ENCODE measurements around the gene SLC26A11. TPM values are rescaled to one million over a fixed set of nuclear protein-coding genes. Genes with fewer than 3 reads are reported as not detected.

SLC26A11 gene
- total and polyA plus RNA-seq, 2 of the 13 experiments (the other 11 are each of a cell fraction or from before 2014, with no cell fraction given) = 8.7 to 13.2 TPM

DNA sequence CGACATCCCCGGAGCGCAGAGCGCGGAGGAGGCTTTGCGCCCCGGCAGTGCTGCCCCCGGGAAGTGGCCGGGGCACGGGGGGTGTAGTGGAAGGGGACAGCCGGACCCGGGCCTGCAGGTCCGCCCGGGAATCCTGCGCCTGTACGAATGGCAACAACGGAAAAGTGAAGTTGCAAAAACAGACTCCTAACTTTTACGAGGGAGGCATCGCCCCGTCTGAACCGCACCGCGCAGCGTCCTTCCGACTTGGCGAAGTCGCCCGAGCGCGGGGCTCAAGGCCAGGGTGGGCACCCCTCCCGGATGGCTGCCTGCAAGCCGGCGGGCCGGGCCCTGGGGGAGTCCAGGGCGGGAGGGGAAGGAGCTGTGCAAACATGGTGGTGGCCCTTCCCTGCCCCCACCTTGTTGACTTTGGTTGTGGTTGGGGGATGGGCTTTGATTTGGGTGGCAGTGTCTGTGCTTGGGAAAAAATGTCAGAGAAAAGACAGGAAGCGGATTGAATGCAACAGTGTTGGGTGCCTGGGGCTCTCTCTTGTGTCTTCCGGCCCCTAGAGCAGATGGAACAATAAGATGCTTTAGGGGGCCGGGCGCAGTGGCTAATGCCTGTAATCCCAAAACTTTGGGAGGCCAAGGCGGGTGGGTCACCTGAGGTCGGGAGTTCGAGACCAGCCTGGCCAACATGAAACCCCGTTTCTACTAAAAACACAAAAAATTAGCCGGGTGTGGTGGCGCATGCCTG is 41.1 kb downstream of the SLC26A11 start (continued):
- TF ChIP-seq, protein P1, sequence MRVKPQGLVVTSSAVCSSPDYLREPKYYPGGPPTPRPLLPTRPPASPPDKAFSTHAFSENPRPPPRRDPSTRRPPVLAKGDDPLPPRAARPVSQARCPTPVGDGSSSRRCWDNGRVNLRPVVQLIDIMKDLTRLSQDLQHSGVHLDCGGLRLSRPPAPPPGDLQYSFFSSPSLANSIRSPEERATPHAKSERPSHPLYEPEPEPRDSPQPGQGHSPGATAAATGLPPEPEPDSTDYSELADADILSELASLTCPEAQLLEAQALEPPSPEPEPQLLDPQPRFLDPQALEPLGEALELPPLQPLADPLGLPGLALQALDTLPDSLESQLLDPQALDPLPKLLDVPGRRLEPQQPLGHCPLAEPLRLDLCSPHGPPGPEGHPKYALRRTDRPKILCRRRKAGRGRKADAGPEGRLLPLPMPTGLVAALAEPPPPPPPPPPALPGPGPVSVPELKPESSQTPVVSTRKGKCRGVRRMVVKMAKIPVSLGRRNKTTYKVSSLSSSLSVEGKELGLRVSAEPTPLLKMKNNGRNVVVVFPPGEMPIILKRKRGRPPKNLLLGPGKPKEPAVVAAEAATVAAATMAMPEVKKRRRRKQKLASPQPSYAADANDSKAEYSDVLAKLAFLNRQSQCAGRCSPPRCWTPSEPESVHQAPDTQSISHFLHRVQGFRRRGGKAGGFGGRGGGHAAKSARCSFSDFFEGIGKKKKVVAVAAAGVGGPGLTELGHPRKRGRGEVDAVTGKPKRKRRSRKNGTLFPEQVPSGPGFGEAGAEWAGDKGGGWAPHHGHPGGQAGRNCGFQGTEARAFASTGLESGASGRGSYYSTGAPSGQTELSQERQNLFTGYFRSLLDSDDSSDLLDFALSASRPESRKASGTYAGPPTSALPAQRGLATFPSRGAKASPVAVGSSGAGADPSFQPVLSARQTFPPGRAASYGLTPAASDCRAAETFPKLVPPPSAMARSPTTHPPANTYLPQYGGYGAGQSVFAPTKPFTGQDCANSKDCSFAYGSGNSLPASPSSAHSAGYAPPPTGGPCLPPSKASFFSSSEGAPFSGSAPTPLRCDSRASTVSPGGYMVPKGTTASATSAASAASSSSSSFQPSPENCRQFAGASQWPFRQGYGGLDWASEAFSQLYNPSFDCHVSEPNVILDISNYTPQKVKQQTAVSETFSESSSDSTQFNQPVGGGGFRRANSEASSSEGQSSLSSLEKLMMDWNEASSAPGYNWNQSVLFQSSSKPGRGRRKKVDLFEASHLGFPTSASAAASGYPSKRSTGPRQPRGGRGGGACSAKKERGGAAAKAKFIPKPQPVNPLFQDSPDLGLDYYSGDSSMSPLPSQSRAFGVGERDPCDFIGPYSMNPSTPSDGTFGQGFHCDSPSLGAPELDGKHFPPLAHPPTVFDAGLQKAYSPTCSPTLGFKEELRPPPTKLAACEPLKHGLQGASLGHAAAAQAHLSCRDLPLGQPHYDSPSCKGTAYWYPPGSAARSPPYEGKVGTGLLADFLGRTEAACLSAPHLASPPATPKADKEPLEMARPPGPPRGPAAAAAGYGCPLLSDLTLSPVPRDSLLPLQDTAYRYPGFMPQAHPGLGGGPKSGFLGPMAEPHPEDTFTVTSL (CRISPR knock-in tag; IDR thresholded peaks at IDR 0.05; ENCODE audit: borderline replicate concordance) = no peak
- TF ChIP-seq SNAPC2 (CRISPR knock-in tag; IDR thresholded peaks at IDR 0.05) (peak; percentile 79; the same call in 1 of the 2 replicates), ZNF556 (CRISPR knock-in tag; IDR thresholded peaks at IDR 0.05; ENCODE audit: borderline replicate concordance) (peak; percentile 93), ZNF383 (CRISPR knock-in tag; IDR thresholded peaks at IDR 0.05; ENCODE audit: borderline replicate concordance) (no peak; the same call in 1 of the 2 replicates), HNRNPL (IDR thresholded peaks at IDR 0.05; ENCODE audit: low read depth, low read length) (0 out of 2 replicates have a peak, but pooled peaks have one; percentile 66), ZNF496 (CRISPR knock-in tag; IDR thresholded peaks at IDR 0.05; ENCODE audit: insufficient replicate concordance) (no peak), STAG1 (CRISPR knock-in tag; IDR thresholded peaks at IDR 0.05) (no peak), ZNF780A (CRISPR knock-in tag; IDR thresholded peaks at IDR 0.05) (no peak; the same call in 1 of the 2 replicates), ATF7 (IDR thresholded peaks at IDR 0.05) (no peak), ATF7 (CRISPR knock-in tag; IDR thresholded peaks at IDR 0.05) (no peak), ZNF484 (CRISPR knock-in tag; IDR thresholded peaks at IDR 0.05; ENCODE audit: borderline replicate concordance, low read depth) (no peak), ZNF343 (CRISPR knock-in tag; IDR thresholded peaks at IDR 0.05) (peak; percentile 94; the same call in 1 of the 2 replicates), ELF1 (CRISPR knock-in tag; IDR thresholded peaks at IDR 0.05) (peak; percentile 77), ZNF33B (CRISPR knock-in tag; IDR thresholded peaks at IDR 0.05) (peak; percentile 60; the same call in 1 of the 2 replicates), ZMYM4 (CRISPR knock-in tag; IDR thresholded peaks at IDR 0.05) (no peak; the same call in 1 of the 2 replicates), ARHGAP35 (CRISPR knock-in tag; IDR thresholded peaks at IDR 0.05; ENCODE audit: borderline replicate concordance) (peak; percentile 63; the same call in 1 of the 2 replicates), JUNB (CRISPR knock-in tag; IDR thresholded peaks at IDR 0.05; ENCODE audit: borderline replicate concordance) (no peak), MBNL3 (CRISPR knock-in tag; conservative IDR thresholded peaks at IDR 0.05) (no peak), FOXP1 (IDR thresholded peaks at IDR 0.05) (no peak), FOXP1 (CRISPR knock-in tag; IDR thresholded peaks at IDR 0.05) (peak; percentile 91), ASH2L (IDR thresholded peaks at IDR 0.05; ENCODE audit: insufficient read length, low read depth, low read length) (peak; percentile 69), ZNF547 (CRISPR knock-in tag; IDR thresholded peaks at IDR 0.05) (peak; percentile 93), WIZ (CRISPR knock-in tag; IDR thresholded peaks at IDR 0.05) (no peak), NCOA2 (CRISPR knock-in tag; IDR thresholded peaks at IDR 0.05) (peak; percentile 89)
- TF ChIP-seq, protein P2, sequence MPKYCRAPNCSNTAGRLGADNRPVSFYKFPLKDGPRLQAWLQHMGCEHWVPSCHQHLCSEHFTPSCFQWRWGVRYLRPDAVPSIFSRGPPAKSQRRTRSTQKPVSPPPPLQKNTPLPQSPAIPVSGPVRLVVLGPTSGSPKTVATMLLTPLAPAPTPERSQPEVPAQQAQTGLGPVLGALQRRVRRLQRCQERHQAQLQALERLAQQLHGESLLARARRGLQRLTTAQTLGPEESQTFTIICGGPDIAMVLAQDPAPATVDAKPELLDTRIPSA (CRISPR knock-in tag; IDR thresholded peaks at IDR 0.05; ENCODE audit: borderline replicate concordance) = 0 out of 2 replicates have a peak, but pooled peaks have one; percentile 67

Measured in HepG2 (cell line).